ENCODE data around the gene REM2.
A peak's percentile ranks its signal among the peaks of the same experiment; 100 is the strongest.

REM2 gene

GRCh38 chr14:22844221-22845102, 38.6 kb upstream of the REM2 start:
- H3K4me3 ChIP-seq (replicated peaks; ENCODE audit: low read depth, low read length): no peak overlapping the region
- TF ChIP-seq, protein P1, sequence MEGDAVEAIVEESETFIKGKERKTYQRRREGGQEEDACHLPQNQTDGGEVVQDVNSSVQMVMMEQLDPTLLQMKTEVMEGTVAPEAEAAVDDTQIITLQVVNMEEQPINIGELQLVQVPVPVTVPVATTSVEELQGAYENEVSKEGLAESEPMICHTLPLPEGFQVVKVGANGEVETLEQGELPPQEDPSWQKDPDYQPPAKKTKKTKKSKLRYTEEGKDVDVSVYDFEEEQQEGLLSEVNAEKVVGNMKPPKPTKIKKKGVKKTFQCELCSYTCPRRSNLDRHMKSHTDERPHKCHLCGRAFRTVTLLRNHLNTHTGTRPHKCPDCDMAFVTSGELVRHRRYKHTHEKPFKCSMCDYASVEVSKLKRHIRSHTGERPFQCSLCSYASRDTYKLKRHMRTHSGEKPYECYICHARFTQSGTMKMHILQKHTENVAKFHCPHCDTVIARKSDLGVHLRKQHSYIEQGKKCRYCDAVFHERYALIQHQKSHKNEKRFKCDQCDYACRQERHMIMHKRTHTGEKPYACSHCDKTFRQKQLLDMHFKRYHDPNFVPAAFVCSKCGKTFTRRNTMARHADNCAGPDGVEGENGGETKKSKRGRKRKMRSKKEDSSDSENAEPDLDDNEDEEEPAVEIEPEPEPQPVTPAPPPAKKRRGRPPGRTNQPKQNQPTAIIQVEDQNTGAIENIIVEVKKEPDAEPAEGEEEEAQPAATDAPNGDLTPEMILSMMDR (IDR thresholded peaks at IDR 0.05; ENCODE audit: low read depth, low read length, missing control alignments): no peak
- no peak for DNase-seq (ENCODE audit: extremely low read depth, low read depth)

DNA sequence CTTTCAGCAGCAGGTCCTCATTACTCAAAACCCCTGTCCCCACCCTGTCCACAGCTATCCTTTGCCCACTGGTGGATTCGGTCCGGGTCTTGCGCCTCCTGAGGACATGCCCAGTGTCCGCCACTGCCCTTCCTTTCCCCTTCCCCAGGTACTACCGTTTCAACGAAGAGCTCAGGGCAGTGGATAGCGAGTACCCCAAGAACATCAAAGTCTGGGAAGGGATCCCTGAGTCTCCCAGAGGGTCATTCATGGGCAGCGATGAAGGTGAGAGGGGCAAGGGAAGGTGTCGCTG, 38.0 kb upstream of the REM2 start:
- TF ChIP-seq, protein P1 (IDR thresholded peaks at IDR 0.05; ENCODE audit: low read depth, low read length, missing control alignments): no peak
- DNase-seq (ENCODE audit: extremely low read depth, low read depth): no peak

GRCh38 chr14:22845821-22846625, 37.0 kb upstream of the REM2 start:
- TF ChIP-seq, protein P1 (IDR thresholded peaks at IDR 0.05; ENCODE audit: low read depth, low read length, missing control alignments): no peak
- DNase-seq (ENCODE audit: extremely low read depth, low read depth): no peak
- H3K4me3 ChIP-seq (replicated peaks; ENCODE audit: low read depth, low read length): no peak overlapping the region

More for the DNA sequence above, 38.0 kb upstream of the REM2 start:
- H3K4me3 ChIP-seq (replicated peaks; ENCODE audit: low read depth, low read length): no peak overlapping the region

GRCh38 chr14:22846811-22847307, 36.2 kb upstream of the REM2 start:
- DNase-seq (ENCODE audit: extremely low read depth, low read depth): no peak
- TF ChIP-seq, protein P1 (IDR thresholded peaks at IDR 0.05; ENCODE audit: low read depth, low read length, missing control alignments): no peak
- no peak overlapping the region for H3K4me3 ChIP-seq (replicated peaks; ENCODE audit: low read depth, low read length)

DNA sequence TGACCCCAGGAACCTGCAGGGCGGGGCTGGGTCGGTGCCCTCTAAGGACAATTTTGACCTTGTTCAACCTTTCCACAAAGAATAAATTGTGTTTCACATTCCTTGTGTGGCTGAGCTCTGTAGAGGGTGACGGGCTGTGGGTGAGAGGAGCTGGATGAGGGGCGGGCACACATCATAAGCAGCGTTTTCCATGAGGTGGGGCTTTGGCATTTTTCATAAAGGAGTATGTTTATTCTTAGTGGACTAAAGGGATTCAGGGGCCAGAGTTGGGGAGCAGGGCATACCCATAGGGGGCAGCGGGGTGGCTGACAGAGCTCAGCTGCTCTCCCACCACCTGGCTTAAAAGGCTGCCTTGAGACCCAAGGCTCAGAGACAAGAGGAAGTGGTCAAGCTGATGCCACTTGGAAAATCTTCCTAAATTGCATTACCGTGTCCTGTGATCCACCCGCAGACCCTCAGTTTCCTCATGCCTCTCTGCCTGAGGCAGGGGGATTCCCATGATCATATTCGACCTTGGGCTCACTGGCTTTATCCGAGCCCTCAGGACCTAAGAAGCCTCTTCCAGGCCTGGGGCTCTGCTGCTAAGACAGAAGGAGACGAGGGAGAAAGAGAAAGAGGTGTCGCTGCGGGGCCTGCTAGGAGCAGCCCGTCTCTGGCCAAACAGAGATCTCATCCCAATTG, 35.2 kb upstream of the REM2 start:
- H3K4me3 ChIP-seq (replicated peaks; ENCODE audit: low read depth, low read length): peak overlapping the region; percentile 3; the same call in 1 of the 2 replicates
- TF ChIP-seq, protein P1 (IDR thresholded peaks at IDR 0.05; ENCODE audit: low read depth, low read length, missing control alignments): no peak
- no peak for DNase-seq (ENCODE audit: extremely low read depth, low read depth)

- TF ChIP-seq, protein P1 (IDR thresholded peaks at IDR 0.05; ENCODE audit: low read depth, low read length, missing control alignments): no peak
- no peak overlapping the region for H3K4me3 ChIP-seq (replicated peaks; ENCODE audit: low read depth, low read length)
- DNase-seq (ENCODE audit: extremely low read depth, low read depth): peak; percentile 88
These were observed 34.5 kb upstream of the REM2 start for GRCh38 chr14:22848351-22849164.
